UCSD-AML1 (cell line): ENCODE results near the gene ADGRD1.

ENCODE experiments used
- DNase-seq: peaks from one replicate; lab custom pipeline; 2025; ENCODE audit not compliant: unreplicated experiment; lab: John Stamatoyannopoulos, UW

ADGRD1 gene

GRCh38 chr12:131020326-131021153 is 66.8 kb downstream of the ADGRD1 start:
- no peak for DNase-seq

DNA sequence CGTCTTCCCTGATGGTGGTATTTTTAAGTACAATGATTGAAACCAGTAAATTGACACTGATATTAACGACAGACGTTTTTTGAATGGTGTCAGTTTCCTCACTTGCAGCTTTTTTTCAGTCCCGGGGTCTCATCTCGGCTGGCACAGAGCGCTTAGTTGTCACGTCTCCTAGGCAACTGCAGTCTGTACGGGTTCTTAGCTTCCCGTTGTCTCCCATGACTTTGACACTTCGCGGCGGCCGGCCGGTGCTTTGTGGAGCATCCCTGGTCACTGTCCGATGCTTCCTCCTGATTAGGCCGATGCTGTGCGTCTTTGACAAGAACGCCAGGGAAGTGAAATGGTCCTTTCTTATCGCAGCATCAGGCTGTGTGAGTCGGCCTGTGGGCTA is 67.4 kb downstream of the ADGRD1 start:
- no peak for DNase-seq

- DNase-seq, result no peak
These were observed 70.3 kb downstream of the ADGRD1 start for GRCh38 chr12:131024026-131024425.

DNA sequence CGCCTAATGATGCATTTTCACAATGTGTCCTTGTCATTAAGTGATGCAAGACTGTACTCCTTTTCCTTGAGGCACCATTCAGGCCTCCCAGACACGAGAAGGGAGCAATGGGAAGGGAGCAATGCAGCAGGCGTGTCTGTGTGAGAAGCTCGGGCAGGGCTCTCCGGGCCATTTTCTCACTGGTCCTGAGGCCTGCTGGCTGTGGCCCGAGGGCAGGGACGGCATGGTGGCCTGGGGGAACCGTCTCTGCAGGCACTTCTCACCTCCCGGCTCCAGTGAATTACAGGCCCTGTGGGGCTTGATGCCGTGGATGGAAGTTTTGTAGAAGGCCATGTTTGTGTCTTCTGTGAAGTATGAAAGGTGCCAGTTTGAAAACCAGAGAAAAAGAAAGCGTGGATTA is 71.0 kb downstream of the ADGRD1 start:
- DNase-seq, result no peak

GRCh38 chr12:131025234-131025633 is 71.5 kb downstream of the ADGRD1 start:
- no peak for DNase-seq

- DNase-seq, result no peak
These were observed 72.4 kb downstream of the ADGRD1 start for GRCh38 chr12:131025939-131026702.

GRCh38 chr12:131026754-131027153 is 73.0 kb downstream of the ADGRD1 start:
- DNase-seq, result no peak

- no peak for DNase-seq
These were observed 73.6 kb downstream of the ADGRD1 start for GRCh38 chr12:131027264-131027663.

DNA sequence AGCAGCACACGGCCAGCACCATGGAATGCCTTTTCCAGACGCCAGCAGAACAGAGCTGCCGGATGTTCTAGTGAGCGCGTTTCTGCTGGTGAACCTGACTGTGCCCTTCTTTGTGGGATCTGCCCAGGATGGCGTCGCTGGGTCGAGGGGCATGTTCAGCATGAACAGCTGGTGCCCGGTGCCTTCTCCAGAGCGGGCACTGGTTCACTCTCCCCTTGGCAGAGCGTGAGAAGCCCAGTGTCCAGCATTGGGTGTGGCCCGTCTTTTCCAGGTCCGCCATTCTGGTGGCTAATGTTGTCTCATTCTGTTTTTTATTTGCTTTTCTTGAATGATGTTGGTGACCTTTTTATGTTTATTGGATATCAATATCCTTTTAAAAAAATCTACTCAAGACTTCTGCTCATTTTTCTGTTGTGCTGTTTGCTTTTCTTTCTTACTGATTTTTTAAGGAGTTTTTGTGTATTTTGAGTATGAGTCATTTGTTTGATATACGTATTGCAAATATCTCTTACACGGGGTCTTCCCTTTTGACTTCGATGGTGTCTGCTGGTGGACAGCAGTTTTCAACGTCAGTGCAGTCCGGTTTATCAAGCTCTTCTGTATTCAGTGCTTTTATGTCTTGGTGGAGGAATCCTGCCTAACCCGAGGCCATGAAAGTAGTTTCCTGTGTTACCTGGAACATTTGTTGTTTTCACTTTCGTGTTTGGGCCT is 74.3 kb downstream of the ADGRD1 start:
- no peak for DNase-seq

GRCh38 chr12:131028587-131029338 is 75.1 kb downstream of the ADGRD1 start:
- DNase-seq, result no peak

DNA sequence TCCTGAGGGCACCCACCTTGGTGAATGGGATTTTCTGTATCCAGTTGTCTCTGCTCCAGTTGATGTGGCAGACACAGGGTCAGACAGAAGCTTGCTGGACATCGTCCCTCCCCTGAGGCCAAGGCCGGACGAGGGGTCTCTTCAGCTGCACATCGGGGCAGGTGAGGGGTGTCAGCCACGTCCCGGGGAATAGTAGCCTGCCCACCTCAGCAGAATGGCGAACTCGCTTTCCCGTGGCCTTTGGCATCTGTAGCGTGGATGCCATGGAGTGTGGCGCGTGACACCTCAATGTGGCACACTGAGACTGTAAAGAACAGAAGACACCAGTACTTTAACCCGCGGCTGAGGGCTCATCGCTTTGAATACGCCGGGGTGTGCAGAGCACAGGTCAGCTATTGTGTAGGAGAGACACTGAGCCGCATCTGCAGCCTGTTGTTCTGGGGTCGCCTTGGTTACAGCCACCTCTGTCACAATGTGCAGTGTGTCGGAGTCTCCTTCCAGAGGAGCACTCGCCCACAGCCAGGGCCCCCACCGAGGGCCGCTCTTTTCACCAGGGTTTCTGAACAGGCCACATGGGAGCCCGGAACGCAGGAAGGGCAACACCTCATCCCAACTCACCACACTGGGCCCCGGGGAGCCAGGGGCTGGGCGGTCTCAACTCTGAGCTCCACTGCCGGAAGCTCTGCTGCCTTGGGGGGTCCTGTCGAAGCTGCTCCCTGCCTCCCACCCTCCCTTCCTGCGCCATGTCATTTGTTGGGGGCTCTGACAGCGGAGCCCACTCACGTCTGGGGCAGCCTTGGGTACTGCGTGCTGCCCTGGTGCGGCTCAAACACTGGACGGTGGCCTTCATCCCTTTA is 77.0 kb downstream of the ADGRD1 start:
- DNase-seq, result no peak

DNA sequence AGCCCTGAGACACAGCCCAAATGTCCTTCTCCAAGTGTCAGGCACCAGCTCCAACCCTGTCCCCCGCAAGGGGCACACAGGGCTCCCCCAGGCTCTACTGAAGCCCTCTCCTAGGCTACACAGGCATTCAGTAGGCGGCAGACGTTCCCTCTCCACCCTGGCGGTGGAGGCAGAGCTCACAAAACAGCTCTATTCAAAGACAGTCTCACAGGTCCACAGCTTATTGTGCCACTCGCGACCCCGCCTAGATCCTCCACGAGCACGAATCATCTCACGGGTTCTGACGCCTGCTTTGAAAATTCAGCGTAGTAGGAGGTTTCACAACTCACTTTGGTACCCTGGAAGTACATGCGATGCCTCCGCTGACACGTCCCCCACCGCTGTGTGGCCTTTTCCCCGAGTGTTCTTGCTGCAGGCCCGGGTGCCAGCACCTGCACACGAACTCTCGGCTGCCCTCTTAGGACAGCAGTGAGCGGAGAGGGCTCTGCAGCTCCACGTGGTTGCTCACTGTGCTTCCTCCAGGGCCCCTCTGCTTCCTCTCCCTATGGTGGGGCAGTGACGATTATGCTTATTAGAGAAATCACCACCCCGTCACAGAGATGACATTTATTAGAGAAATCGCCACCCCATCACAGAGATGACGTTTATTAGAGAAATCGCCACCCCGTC is 78.5 kb downstream of the ADGRD1 start:
- DNase-seq, result no peak

GRCh38 chr12:131033486-131033885 is 79.8 kb downstream of the ADGRD1 start:
- DNase-seq, result no peak

DNA sequence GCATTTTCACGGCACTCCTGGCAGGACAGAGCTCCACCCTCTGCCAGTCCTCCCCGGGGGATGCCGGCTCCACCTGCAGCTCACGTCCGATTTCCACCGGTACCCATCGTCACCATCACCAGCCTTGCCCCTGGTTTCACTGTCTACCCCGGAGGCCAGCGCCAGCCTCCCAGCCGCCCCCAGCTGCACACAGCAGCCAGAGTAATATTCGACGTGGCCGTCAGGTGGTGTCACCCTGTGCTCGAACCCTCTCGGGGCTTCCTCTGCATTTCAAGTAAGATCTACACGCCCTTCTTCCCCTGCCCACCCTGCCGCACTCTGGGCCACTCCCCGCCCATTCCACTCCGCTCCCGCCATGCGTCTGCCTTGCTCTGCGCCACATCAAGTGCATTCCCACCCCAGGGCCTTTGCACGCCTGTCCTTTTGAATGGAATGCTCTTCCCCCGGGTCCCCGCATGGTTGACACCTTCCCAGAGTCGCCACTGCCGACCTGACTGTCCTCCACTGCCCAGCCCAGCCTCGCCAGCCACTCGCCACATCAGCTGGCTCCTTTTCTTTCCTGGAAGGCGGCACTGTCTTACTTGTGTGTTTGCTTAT is 80.3 kb downstream of the ADGRD1 start:
- DNase-seq, result no peak

DNA sequence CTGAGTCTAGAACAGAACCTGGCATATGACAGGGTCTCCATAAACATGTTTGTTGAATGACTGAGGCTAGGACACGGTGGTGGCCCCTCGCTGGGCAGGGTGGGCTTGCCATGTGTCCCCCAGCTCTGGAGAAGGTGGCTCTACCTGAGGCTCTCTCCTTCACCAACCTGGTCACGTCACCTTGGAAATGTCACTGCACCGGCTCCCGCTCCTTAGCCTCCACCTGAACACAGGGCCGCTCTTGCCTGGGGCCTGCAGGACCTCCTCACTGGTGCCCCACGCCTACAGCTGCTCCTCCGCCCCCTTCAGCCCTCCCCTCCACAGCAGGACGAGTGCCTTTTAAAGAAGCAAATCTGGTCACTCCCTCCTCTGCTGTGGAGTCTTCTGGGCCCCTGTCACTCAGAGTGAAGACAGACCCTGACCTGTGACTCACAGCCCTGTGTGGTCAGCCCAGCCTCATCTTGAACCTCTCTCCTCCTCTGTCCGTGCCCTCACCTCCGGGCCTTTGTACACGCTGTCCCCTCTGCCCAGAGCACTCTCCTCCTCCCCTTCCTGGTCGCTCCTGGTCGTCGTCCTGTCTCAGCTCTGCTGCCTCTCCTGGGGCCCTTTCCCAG is 81.0 kb downstream of the ADGRD1 start:
- DNase-seq, result no peak

DNA sequence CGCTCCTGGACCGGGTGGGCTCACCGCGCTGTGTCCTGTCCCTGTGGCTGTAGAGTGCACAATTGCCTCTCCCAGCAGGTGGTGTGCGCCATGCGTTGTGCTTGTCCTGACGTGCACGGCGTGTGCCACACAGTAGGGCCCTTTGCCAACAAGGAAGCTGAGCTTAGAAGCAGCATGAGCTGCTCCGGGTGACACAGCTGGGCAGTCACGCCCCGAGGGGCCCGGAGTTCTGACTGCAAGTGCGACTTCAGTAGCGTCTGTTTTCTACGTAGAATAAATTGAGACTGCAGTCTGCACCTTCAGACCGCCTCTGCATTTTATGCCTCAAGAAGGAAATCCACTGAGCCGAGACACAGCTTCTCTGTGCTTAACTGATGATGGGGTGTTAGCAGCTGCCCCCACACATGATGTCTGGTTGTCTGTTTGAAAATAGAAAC is 81.6 kb downstream of the ADGRD1 start:
- DNase-seq, result no peak

- DNase-seq, result no peak
These were observed 84.5 kb downstream of the ADGRD1 start for GRCh38 chr12:131038159-131038558.
